WTC11 (cell line): ENCODE results near the gene GLO1. TPM values are rescaled to one million over a fixed set of nuclear protein-coding genes. Genes with fewer than 3 reads are reported as not detected.

Experiments used
- ATAC-seq: fragments of 200-7000 bp; cut with Tn5 transposase; 2 replicates; pipeline ENCODE4 v1.10.0; 2021; ENCODE audit warnings: mild to moderate bottlenecking, moderate library complexity
- CTCF ChIA-PET: fragments of 300-600 bp; sonication (Branson Sonifier 250); formaldehyde crosslinking; loops from one replicate; lab custom pipeline; 2021; ENCODE audit warnings: antibody characterized with exemption; lab: Charles Lee
- POLR2A ChIA-PET: fragments of 350-600 bp; sonication (Branson Sonifier 250); formaldehyde crosslinking; loops from one replicate; lab custom pipeline; 2021; ENCODE audit warnings: antibody characterized with exemption; lab: Charles Lee
- DNase-seq: peaks from one replicate; pipeline ENCODE4 v3.0.0; 2021; ENCODE audit warnings: low spot score
- H3K27ac Mint-ChIP-seq: 2 replicates; pipeline ENCODE4 v1.8.0; 2021; ENCODE audit warnings: mixed read lengths
- H3K27me3 Mint-ChIP-seq: 2 replicates; pipeline ENCODE4 v1.8.0; 2021; ENCODE audit warnings: low read depth, mild to moderate bottlenecking, moderate library complexity, mixed read lengths
- H3K36me3 Mint-ChIP-seq: 2 replicates; pipeline ENCODE4 v1.8.0; 2021; ENCODE audit warnings: mixed read lengths
- H3K4me1 Mint-ChIP-seq: 2 replicates; pipeline ENCODE4 v1.8.0; 2022; ENCODE audit warnings: mixed read lengths
- H3K4me3 Mint-ChIP-seq: 2 replicates; pipeline ENCODE4 v1.8.0; 2021; ENCODE audit warnings: mild to moderate bottlenecking, moderate library complexity, mixed read lengths
- H3K9me3 Mint-ChIP-seq: 2 replicates; pipeline ENCODE4 v1.8.0; 2021; ENCODE audit warnings: mixed read lengths
- AR ChIP-seq: fragments of 250-450 bp; sonication (Bioruptor Pico); IDR thresholded peaks from 2 replicates; pipeline ENCODE4 v1.9.0; 2021; ENCODE audit warnings: mild to moderate bottlenecking
- MYBL2 ChIP-seq: sonication (generic); formaldehyde crosslinking; IDR thresholded peaks from 2 replicates; pipeline ENCODE4 v1.8.1; 2023; ENCODE audit warnings: mild to moderate bottlenecking, moderate library complexity, missing genetic modification reagents
- NFATC4 ChIP-seq: fragments of 250-450 bp; sonication (Bioruptor Pico); IDR thresholded peaks from 2 replicates; pipeline ENCODE4 v1.9.0; 2021; ENCODE audit warnings: mild to moderate bottlenecking
- NR3C1 ChIP-seq: sonication (generic); formaldehyde crosslinking; conservative IDR thresholded peaks from 2 replicates; pipeline ENCODE4 v1.8.1; 2023; ENCODE audit warnings: low read depth, mild to moderate bottlenecking, missing genetic modification reagents
- RELA ChIP-seq: sonication (generic); formaldehyde crosslinking; IDR thresholded peaks from 2 replicates; pipeline ENCODE4 v1.8.1; 2022; ENCODE audit warnings: missing genetic modification reagents, mild to moderate bottlenecking, borderline replicate concordance
- SMAD4 ChIP-seq: sonication (generic); formaldehyde crosslinking; IDR thresholded peaks from 2 replicates; pipeline ENCODE4 v1.8.0; 2022; ENCODE audit warnings: mild to moderate bottlenecking, missing genetic modification reagents
- TP53 ChIP-seq: sonication (generic); formaldehyde crosslinking; IDR thresholded peaks from 2 replicates; pipeline ENCODE4 v1.8.1; 2023; ENCODE audit warnings: mild to moderate bottlenecking, missing genetic modification reagents
- ZBTB43 ChIP-seq: sonication (generic); formaldehyde crosslinking; IDR thresholded peaks from 2 replicates; pipeline ENCODE4 v1.8.1; 2023; ENCODE audit warnings: mild to moderate bottlenecking, missing genetic modification reagents
- ZNF263 ChIP-seq: sonication (generic); formaldehyde crosslinking; IDR thresholded peaks from 2 replicates; pipeline ENCODE4 v1.8.1; 2022; ENCODE audit warnings: low read depth, mild to moderate bottlenecking, moderate library complexity, missing genetic modification reagents
- ZNF396 ChIP-seq: fragments of 250-450 bp; sonication (Bioruptor Pico); IDR thresholded peaks from 2 replicates; pipeline ENCODE4 v1.8.0; 2021; ENCODE audit warnings: mild to moderate bottlenecking, moderate library complexity, borderline replicate concordance
- total RNA-seq: library from RNA; stranded (reverse); gene quantifications from 3 replicates; pipeline ENCODE4 v1.2.3, GENCODE V29; 2021
- TF ChIP-seq, protein P1 (sequence below): fragments of 250-450 bp; sonication (Bioruptor Pico); IDR thresholded peaks from 2 replicates; pipeline ENCODE4 v1.9.0; 2021; ENCODE audit warnings: mild to moderate bottlenecking, borderline replicate concordance
- TF ChIP-seq, protein P2 (sequence below): sonication (generic); formaldehyde crosslinking; conservative IDR thresholded peaks from 2 replicates; pipeline ENCODE4 v1.8.1; 2022; ENCODE audit warnings: mild to moderate bottlenecking, missing genetic modification reagents
- TF ChIP-seq, protein P3 (sequence below): sonication (generic); formaldehyde crosslinking; IDR thresholded peaks from 2 replicates; pipeline ENCODE4 v1.8.1; 2022; ENCODE audit warnings: low read depth, missing genetic modification reagents, borderline replicate concordance

Gene GLO1
- total RNA-seq, 1 experiment from 2014 or later = 147 TPM

- no peak for TF ChIP-seq TP53 (CRISPR knock-in tag)
Measured at GRCh38 chr6:38679668-38680067, 23.3 kb downstream of the GLO1 start (continued).

DNA sequence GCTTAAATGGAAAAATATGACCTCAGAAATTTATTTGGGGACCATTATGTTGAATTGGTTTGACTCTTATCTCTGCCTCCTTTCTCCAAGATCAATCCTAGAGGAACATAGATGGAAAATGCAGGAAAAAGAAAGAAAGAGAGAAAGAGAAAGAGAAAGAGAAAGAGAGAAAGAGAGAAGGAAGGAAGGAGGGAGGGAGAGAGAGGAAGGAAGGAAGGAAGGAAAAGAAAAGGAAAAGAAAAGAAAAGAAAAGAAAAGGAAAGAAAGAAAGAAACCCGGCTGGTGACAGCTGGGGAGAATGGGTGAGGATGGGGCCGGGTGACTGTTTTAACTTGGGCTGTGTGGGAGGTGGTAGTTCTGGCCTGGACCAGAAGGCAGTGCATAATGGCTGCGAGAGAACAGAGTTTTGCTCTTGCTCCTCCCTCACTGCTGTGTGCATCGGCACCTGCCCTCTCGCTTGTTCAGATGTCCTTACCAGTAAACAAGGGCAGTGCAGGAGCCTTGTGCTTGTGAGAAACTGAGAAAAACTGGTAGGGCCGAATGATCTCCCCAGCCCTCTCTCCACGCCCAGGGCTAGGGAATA is 24.7 kb downstream of the GLO1 start:
- no peak for DNase-seq
- no peak for TF ChIP-seq ZNF396
- TF ChIP-seq, protein P1, sequence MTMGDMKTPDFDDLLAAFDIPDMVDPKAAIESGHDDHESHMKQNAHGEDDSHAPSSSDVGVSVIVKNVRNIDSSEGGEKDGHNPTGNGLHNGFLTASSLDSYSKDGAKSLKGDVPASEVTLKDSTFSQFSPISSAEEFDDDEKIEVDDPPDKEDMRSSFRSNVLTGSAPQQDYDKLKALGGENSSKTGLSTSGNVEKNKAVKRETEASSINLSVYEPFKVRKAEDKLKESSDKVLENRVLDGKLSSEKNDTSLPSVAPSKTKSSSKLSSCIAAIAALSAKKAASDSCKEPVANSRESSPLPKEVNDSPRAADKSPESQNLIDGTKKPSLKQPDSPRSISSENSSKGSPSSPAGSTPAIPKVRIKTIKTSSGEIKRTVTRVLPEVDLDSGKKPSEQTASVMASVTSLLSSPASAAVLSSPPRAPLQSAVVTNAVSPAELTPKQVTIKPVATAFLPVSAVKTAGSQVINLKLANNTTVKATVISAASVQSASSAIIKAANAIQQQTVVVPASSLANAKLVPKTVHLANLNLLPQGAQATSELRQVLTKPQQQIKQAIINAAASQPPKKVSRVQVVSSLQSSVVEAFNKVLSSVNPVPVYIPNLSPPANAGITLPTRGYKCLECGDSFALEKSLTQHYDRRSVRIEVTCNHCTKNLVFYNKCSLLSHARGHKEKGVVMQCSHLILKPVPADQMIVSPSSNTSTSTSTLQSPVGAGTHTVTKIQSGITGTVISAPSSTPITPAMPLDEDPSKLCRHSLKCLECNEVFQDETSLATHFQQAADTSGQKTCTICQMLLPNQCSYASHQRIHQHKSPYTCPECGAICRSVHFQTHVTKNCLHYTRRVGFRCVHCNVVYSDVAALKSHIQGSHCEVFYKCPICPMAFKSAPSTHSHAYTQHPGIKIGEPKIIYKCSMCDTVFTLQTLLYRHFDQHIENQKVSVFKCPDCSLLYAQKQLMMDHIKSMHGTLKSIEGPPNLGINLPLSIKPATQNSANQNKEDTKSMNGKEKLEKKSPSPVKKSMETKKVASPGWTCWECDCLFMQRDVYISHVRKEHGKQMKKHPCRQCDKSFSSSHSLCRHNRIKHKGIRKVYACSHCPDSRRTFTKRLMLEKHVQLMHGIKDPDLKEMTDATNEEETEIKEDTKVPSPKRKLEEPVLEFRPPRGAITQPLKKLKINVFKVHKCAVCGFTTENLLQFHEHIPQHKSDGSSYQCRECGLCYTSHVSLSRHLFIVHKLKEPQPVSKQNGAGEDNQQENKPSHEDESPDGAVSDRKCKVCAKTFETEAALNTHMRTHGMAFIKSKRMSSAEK = no peak
- TF ChIP-seq, protein P2, sequence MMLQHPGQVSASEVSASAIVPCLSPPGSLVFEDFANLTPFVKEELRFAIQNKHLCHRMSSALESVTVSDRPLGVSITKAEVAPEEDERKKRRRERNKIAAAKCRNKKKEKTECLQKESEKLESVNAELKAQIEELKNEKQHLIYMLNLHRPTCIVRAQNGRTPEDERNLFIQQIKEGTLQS = no peak
- no peak for TF ChIP-seq NR3C1 (CRISPR knock-in tag)
- TF ChIP-seq, protein P3, sequence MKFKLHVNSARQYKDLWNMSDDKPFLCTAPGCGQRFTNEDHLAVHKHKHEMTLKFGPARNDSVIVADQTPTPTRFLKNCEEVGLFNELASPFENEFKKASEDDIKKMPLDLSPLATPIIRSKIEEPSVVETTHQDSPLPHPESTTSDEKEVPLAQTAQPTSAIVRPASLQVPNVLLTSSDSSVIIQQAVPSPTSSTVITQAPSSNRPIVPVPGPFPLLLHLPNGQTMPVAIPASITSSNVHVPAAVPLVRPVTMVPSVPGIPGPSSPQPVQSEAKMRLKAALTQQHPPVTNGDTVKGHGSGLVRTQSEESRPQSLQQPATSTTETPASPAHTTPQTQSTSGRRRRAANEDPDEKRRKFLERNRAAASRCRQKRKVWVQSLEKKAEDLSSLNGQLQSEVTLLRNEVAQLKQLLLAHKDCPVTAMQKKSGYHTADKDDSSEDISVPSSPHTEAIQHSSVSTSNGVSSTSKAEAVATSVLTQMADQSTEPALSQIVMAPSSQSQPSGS (CRISPR knock-in tag) = no peak
- no peak for TF ChIP-seq ZNF263 (CRISPR knock-in tag)
- TF ChIP-seq ZBTB43 (CRISPR knock-in tag) = no peak
- no peak for TF ChIP-seq SMAD4 (CRISPR knock-in tag)
- no peak for TF ChIP-seq NFATC4 (CRISPR knock-in tag)
- no peak for TF ChIP-seq RELA (CRISPR knock-in tag)
- TF ChIP-seq MYBL2 (CRISPR knock-in tag) = no peak
- TF ChIP-seq AR (CRISPR knock-in tag) = no peak
- TF ChIP-seq, all 79 proteins: peak for 0
- Mint-ChIP-seq H3K27ac (peak overlapping the region; percentile 5; the same call in 1 of the 2 replicates), H3K4me1 (no peaks in the 10 kb centered on the region), H3K27me3 (no peaks in the 10 kb centered on the region), H3K4me3 (no peak overlapping the region), H3K36me3 (peaks cover 56% of the 10 kb centered on the region), H3K9me3 (no peaks in the 10 kb centered on the region)
- ChIA-PET CTCF (no interaction called here), POLR2A (no interaction called here)
- no peak for ATAC-seq
